HepG2 (cell line): ENCODE data around the gene LBX2. TPM values are rescaled to one million over a fixed set of nuclear protein-coding genes. Genes with fewer than 3 reads are reported as not detected.

Experiments used
- ARNT ChIP-seq: fragments of 450-650 bp; IDR thresholded peaks from 2 replicates; pipeline ENCODE4 v1.6.1; 2017
- CREB3 ChIP-seq: sonication (generic); formaldehyde crosslinking; IDR thresholded peaks from 2 replicates; pipeline ENCODE4 v1.5.0; 2020; ENCODE audit warnings: missing genetic modification reagents
- E2F5 ChIP-seq: sonication (generic); formaldehyde crosslinking; conservative IDR thresholded peaks from 2 replicates; pipeline ENCODE4 v1.4.0; 2020; ENCODE audit warnings: missing genetic modification reagents
- GRHL1 ChIP-seq: sonication (generic); formaldehyde crosslinking; conservative IDR thresholded peaks from 2 replicates; pipeline ENCODE4 v1.8.0; 2022; ENCODE audit warnings: missing genetic modification reagents
- KDM3A ChIP-seq: IDR thresholded peaks from 2 replicates; pipeline ENCODE4 v1.6.1; 2018; ENCODE audit warnings: low read depth, missing compliant biosample characterization
- KDM4B ChIP-seq: sonication (generic); formaldehyde crosslinking; IDR thresholded peaks from 2 replicates; pipeline ENCODE4 v1.4.0; 2020; ENCODE audit warnings: missing genetic modification reagents
- MYC ChIP-seq: sonication (generic); formaldehyde crosslinking; IDR thresholded peaks from 2 replicates; pipeline ENCODE4 v1.9.0; 2021; ENCODE audit warnings: missing genetic modification reagents, borderline replicate concordance
- NPAS2 ChIP-seq: sonication (generic); formaldehyde crosslinking; IDR thresholded peaks from 2 replicates; pipeline ENCODE4 v1.8.0; 2022; ENCODE audit warnings: mild to moderate bottlenecking, missing genetic modification reagents, borderline replicate concordance
- NR0B2 ChIP-seq: sonication (generic); formaldehyde crosslinking; IDR thresholded peaks from 2 replicates; pipeline ENCODE4 v1.4.0; 2020; ENCODE audit warnings: mild to moderate bottlenecking, missing genetic modification reagents
- RAD21 ChIP-seq: fragments of 450-650 bp; formaldehyde crosslinking; IDR thresholded peaks from 2 replicates; pipeline ENCODE4 v1.5.0; 2020; ENCODE audit warnings: mild to moderate bottlenecking
- SALL1 ChIP-seq: sonication (generic); formaldehyde crosslinking; IDR thresholded peaks from 2 replicates; pipeline ENCODE4 v1.8.0; 2022; ENCODE audit warnings: mild to moderate bottlenecking, missing genetic modification reagents
- SRSF9 ChIP-seq: fragments of 200-400 bp; formaldehyde crosslinking; IDR thresholded peaks from 2 replicates; pipeline ENCODE4 v1.6.1; 2018; ENCODE audit warnings: borderline replicate concordance, mild to moderate bottlenecking, low read depth, low read length; ENCODE audit not compliant: insufficient read depth, poor library complexity, severe bottlenecking
- TEAD3 ChIP-seq: optimal IDR thresholded peaks from 2 replicates; pipeline ENCODE3; 2016; ENCODE audit warnings: borderline replicate concordance
- TRIM22 ChIP-seq: fragments of 450-650 bp; IDR thresholded peaks from 2 replicates; pipeline ENCODE4 v1.6.1; 2017
- ZBTB39 ChIP-seq: sonication (generic); formaldehyde crosslinking; IDR thresholded peaks from 2 replicates; pipeline ENCODE4 v1.5.0; 2020; ENCODE audit warnings: missing genetic modification reagents
- ZFY ChIP-seq: sonication (generic); formaldehyde crosslinking; IDR thresholded peaks from 2 replicates; pipeline ENCODE4 v1.4.0; 2020; ENCODE audit warnings: missing genetic modification reagents
- ZNF230 ChIP-seq: sonication (generic); formaldehyde crosslinking; IDR thresholded peaks from 2 replicates; pipeline ENCODE4 v1.4.0; 2020; ENCODE audit warnings: mild to moderate bottlenecking, missing genetic modification reagents
- ZNF7 ChIP-seq: IDR thresholded peaks from 2 replicates; pipeline ENCODE4 v1.6.1; 2016; ENCODE audit warnings: missing biosample characterization, missing genetic modification reagents
- ZNF850 ChIP-seq: sonication (generic); formaldehyde crosslinking; conservative IDR thresholded peaks from 2 replicates; pipeline ENCODE4 v1.9.0; 2021; ENCODE audit warnings: mild to moderate bottlenecking, missing genetic modification reagents
- ZNF879 ChIP-seq: sonication (generic); formaldehyde crosslinking; IDR thresholded peaks from 2 replicates; pipeline ENCODE4 v1.8.1; 2023; ENCODE audit warnings: missing genetic modification reagents
- polyA plus RNA-seq, 8 experiments: library from polyadenylated mRNA; depleted of rRNA in 3 of 8; stranded (reverse) in 7 of 8; unstranded in 1 of 8; fragments of >200 nt; fragmentation: Illumina TruSeq in 4 of 8; extraction: Trizol in 4 of 8; gene quantifications; 2 replicates each; pipeline versions ENCODE4 v1.2.1 to v1.2.3, GENCODE V29; 2011 to 2016; ENCODE audit warnings: low read depth in 4 of 8, missing spikeins in 1 of 8, mixed read lengths in 1 of 8; ENCODE audit not compliant: insufficient read depth in 1 of 8
- total RNA-seq, 5 experiments: library from RNA; depleted of rRNA; stranded (reverse); fragments of >200 nt; fragmentation: Illumina TruSeq; extraction: Trizol; gene quantifications; 2 replicates each; pipeline ENCODE4 v1.2.3, GENCODE V29; 2016; ENCODE audit warnings: low read depth in 1 of 5

The LBX2 gene
- total and polyA plus RNA-seq, 2 of the 13 experiments (the other 11 are each of a cell fraction or from before 2014, with no cell fraction given): 6.4 to 8.1 TPM

GRCh38 chr2:74454654-74455511 lies 44.5 kb downstream of the LBX2 start, which contains the start of gene INO80B (continued):
- TF ChIP-seq NR0B2 (CRISPR knock-in tag): peak; percentile 96
- TF ChIP-seq SALL1 (CRISPR knock-in tag): peak; percentile 99
- no peak for TF ChIP-seq E2F5 (CRISPR knock-in tag)
- TF ChIP-seq RAD21: peak; percentile 64
- TF ChIP-seq ZFY (CRISPR knock-in tag): peak; percentile 71
- no peak for TF ChIP-seq TRIM22
- TF ChIP-seq MYC (CRISPR knock-in tag): peak; percentile 87; the same call in 1 of the 2 replicates
- no peak for TF ChIP-seq SRSF9
- TF ChIP-seq ARNT: no peak
- peak; percentile 93 for TF ChIP-seq KDM3A (CRISPR knock-in tag)
- TF ChIP-seq KDM4B: peak; percentile 96
- peak; percentile 84; the same call in 1 of the 2 replicates for TF ChIP-seq ZNF230 (CRISPR knock-in tag)
- no peak for TF ChIP-seq ZNF879
- TF ChIP-seq ZNF850 (CRISPR knock-in tag): no peak
- no peak for TF ChIP-seq GRHL1
- no peak for TF ChIP-seq CREB3 (CRISPR knock-in tag)
- peak; percentile 85 for TF ChIP-seq TEAD3 (CRISPR knock-in tag)
- TF ChIP-seq ZBTB39 (CRISPR knock-in tag): 0 out of 2 replicates have a peak, but pooled peaks have one; percentile 51
- peak; percentile 82; the same call in 1 of the 2 replicates for TF ChIP-seq ZNF7 (CRISPR knock-in tag)
- no peak for TF ChIP-seq NPAS2 (CRISPR knock-in tag)
